ENCODE results near the gene CBLB. TPM values are rescaled to one million over a fixed set of nuclear protein-coding genes. Genes with fewer than 3 reads are reported as not detected.
"Not testable (repeated sequence)": the region's sequence is repeated elsewhere in the genome, so short reads cannot be mapped to it uniquely, and the experiment has no call there.

CBLB gene
- total RNA-seq, 1 donor from 2014 or later: 41.5 TPM

DNA sequence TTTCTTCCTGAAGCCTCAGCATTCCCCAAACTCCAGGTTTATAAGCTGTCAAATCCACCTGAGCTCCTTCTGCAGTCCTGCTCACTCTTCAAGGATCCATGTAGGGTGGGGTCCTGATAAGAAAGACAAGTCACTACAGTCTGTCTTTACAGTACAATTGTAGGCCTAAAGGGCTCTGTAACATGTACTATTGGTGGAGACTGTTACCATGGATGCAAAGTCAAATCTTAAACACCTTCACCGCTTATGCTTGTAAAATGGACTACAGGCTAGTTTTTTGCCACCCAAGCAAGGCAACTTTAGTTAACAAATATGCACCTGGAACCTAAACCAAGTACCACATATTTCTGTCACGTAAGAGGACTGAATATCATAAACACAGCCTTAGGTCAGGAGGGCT lies 44.7 kb downstream of the CBLB start:
- intact Hi-C loops (cut with DNase I): no loop called here
- Histone ChIP-seq H3K4me3 (no peak overlapping the region), H3K27ac (no peak overlapping the region), H3K4me1 (peaks cover 31% of the 10 kb centered on the region), H3K36me3 (no peaks in the 10 kb centered on the region), H3K27me3 (no peaks in the 10 kb centered on the region), H3K9me3 (no peaks in the 10 kb centered on the region)
- TF ChIP-seq, protein P1, sequence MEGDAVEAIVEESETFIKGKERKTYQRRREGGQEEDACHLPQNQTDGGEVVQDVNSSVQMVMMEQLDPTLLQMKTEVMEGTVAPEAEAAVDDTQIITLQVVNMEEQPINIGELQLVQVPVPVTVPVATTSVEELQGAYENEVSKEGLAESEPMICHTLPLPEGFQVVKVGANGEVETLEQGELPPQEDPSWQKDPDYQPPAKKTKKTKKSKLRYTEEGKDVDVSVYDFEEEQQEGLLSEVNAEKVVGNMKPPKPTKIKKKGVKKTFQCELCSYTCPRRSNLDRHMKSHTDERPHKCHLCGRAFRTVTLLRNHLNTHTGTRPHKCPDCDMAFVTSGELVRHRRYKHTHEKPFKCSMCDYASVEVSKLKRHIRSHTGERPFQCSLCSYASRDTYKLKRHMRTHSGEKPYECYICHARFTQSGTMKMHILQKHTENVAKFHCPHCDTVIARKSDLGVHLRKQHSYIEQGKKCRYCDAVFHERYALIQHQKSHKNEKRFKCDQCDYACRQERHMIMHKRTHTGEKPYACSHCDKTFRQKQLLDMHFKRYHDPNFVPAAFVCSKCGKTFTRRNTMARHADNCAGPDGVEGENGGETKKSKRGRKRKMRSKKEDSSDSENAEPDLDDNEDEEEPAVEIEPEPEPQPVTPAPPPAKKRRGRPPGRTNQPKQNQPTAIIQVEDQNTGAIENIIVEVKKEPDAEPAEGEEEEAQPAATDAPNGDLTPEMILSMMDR (IDR thresholded peaks at IDR 0.05): no peak
- no peak for DNase-seq
- ATAC-seq: no peak

DNA sequence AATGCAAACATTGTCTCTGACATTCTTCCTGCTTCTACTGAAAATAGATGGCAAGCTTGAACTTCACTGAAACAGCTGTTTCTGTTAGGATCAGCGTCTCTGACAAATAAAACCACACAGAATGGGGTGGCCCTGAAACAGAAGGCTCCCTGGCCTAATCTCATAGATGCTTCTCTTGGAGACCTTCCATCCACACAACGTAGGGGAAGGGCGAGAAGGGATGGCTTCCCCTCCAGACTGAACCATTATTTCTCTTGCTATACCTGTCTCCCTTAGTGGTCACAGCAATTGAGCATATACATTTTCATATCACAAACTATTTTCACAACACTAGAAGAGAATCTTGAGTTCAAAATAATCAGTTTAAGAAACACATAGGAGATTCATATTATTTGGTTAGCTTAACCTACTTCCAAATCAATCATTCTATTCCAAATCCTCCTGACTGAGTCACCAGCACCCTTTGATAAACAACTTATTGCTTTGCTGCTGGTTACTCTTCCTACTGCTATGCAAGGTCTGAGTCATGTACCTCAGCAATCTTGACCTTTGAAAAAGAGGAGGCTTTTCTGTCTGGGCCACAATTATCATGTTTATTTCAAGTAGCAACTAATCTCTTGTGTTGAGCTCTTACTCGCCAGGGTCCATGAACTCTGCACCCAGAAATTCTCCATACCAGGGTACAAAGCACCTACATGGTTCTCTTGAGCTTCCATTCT lies 45.5 kb downstream of the CBLB start:
- intact Hi-C loops (cut with DNase I): no loop called here
- TF ChIP-seq, protein P1 (IDR thresholded peaks at IDR 0.05): no peak
- no peak overlapping the region for H3K4me3 ChIP-seq
- no peak for DNase-seq
- no peaks in the 10 kb centered on the region for H3K36me3 ChIP-seq
- no peak for ATAC-seq
- no peaks in the 10 kb centered on the region for H3K27me3 ChIP-seq
- H3K27ac ChIP-seq: peak overlapping the region; percentile 33
- no peaks in the 10 kb centered on the region for H3K9me3 ChIP-seq
- H3K4me1 ChIP-seq: peaks cover 31% of the 10 kb centered on the region

DNA sequence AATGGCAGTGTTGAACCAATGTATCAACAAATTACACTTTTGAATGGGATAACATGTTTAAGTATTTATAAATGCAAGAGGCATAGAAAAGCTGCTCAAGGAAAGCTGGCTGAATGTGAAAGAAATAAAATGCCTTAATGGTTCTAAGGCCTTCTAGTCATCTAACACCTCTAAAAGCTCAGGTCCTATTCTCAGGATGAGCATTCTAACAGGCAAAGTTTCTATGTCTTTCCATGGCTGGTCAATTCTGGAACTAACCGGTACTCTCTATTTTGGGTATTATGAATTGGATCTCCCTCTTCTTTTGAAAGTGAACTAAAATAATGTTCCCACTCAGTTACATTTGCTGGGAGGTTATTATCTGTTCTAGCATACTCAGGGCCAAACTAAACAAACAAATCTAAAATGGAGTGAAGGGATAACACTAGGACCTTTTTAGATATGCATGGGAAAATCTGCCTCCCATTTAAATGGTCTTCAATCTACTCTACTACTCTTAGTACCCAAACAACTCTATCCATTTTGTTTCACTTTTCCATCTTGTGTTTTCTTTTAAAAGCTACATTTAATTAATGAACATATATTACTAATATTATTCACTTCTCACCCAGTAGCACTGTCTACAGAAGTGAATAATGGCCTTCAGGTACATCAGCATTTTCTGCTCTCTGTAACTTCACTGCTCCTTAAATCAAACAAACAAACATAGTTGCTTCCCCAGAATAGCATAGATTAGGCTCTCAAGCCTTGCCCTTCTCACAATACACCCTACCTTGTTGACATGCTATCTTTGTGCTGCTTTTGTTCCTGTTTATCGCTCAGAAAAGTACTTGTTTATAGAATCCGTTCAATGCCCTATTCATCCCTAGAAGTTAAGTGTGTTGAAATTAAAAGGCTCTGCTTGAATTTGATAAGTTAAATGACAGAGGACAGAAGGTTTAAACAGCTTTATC lies 46.4 kb downstream of the CBLB start:
- no peak for ATAC-seq
- intact Hi-C loops (cut with DNase I): no loop called here
- no peak overlapping the region for H3K4me3 ChIP-seq

DNA sequence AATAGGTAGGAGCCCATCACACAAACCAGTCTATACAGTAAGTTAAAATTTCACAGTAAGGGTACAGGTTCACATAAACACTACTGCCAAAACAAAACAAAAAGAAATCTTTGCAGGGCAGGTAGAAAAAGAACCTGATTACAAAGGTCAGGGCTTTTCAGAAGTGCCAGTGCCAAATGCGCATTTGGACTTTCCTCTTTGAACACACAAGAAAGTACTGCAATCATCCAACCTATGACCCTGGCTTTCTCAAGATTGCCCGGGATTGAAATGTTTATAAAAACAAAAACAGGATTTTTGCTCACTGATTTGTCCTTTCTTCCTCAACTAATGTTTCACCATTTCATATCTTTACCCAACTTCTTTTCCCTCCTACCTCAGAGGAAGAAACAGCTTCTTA lies 47.4 kb downstream of the CBLB start:
- Histone ChIP-seq H3K27me3 (no peaks in the 10 kb centered on the region), H3K9me3 (no peaks in the 10 kb centered on the region), H3K4me1 (peaks cover 23% of the 10 kb centered on the region), H3K4me3 (no peak overlapping the region), H3K36me3 (no peaks in the 10 kb centered on the region), H3K27ac (no peak overlapping the region)
- DNase-seq: no peak
- TF ChIP-seq, protein P1 (IDR thresholded peaks at IDR 0.05): no peak
- intact Hi-C loops (cut with DNase I): no loop called here
- no peak for ATAC-seq

More for the DNA sequence above, 46.4 kb downstream of the CBLB start:
- DNase-seq: no peak
- Histone ChIP-seq H3K36me3 (no peaks in the 10 kb centered on the region), H3K27me3 (no peaks in the 10 kb centered on the region), H3K27ac (peak overlapping the region; percentile 33), H3K9me3 (no peaks in the 10 kb centered on the region), H3K4me1 (peaks cover 23% of the 10 kb centered on the region)
- TF ChIP-seq, protein P1 (IDR thresholded peaks at IDR 0.05): no peak

DNA sequence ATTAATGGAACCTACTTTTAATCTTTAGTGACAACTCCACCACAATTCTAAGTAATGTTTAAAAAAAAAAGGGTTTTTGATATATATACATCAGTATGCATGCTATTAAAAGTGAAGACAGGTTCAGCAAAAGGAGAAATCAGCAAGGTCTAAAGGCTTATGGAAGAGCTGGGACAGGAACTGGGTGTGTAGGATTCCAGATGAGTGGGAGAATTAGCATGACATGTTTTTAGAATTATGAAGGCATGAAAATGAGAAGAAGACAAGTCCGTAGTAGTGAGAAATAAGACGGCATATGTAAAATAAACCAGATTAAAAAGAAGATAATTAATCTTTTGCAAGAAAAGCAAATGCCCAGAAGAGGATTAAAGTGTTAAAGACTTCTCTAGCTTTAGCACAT lies 52.0 kb downstream of the CBLB start:
- DNase-seq (no peak), ATAC-seq (no peak)
- intact Hi-C loops (cut with DNase I): no loop called here
- H3K9me3 ChIP-seq: no peaks in the 10 kb centered on the region
- H3K4me1 ChIP-seq: peaks cover 13% of the 10 kb centered on the region
- H3K36me3 ChIP-seq: no peaks in the 10 kb centered on the region
- H3K4me3 ChIP-seq: no peak overlapping the region
- H3K27me3 ChIP-seq: no peaks in the 10 kb centered on the region
- TF ChIP-seq, protein P1 (IDR thresholded peaks at IDR 0.05): no peak
- H3K27ac ChIP-seq: no peak overlapping the region

DNA sequence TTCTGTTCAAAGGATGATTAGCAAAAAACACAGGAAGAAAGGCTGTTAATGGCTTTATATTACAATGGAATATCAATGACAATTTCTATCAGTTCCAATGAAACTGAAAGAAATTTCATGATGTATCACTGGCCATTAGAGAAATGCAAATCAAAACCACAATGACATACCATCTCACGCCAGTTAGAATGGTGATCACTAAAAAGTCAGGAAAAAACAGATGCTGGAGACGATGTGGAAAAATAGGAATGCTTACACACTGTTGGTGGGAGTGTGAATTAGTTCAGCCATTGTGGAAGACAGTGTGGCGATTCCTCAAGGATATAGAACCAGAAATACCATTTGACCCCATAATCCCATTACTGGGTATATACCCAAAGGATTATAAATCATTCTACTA lies 53.5 kb downstream of the CBLB start:
- H3K4me1 ChIP-seq: peaks cover 11% of the 10 kb centered on the region
- ATAC-seq; H3K4me3 ChIP-seq; intact Hi-C loops (cut with DNase I); H3K36me3 ChIP-seq; H3K27ac ChIP-seq; H3K9me3 ChIP-seq; H3K27me3 ChIP-seq; DNase-seq: not testable (repeated sequence)

All from upper lobe of right lung (tissue), 1 donor.